NCI-H1417 treated with DMSO at 0.1 percent for 48 hours (cell line): Measurements from ENCODE around the gene CYP19A1.

Experiments used
- DNase-seq: peaks from one replicate; lab custom pipeline; 2025; lab: John Stamatoyannopoulos, UW

CYP19A1 gene

GRCh38 chr15:51356983-51357382, 18.6 kb upstream of the CYP19A1 start:
- no peak for DNase-seq

GRCh38 chr15:51356147-51356546, 17.8 kb upstream of the CYP19A1 start:
- DNase-seq = no peak

- no peak for DNase-seq
Observed at GRCh38 chr15:51355096-51355495, 16.7 kb upstream of the CYP19A1 start.

- DNase-seq = no peak
Observed at GRCh38 chr15:51353976-51354375, 15.6 kb upstream of the CYP19A1 start.

GRCh38 chr15:51350723-51351122, 12.3 kb upstream of the CYP19A1 start:
- no peak for DNase-seq

- no peak for DNase-seq
Observed at GRCh38 chr15:51349156-51349844, 10.9 kb upstream of the CYP19A1 start.

GRCh38 chr15:51348688-51349087, 10.3 kb upstream of the CYP19A1 start:
- DNase-seq = no peak

GRCh38 chr15:51346136-51346535, 7.7 kb upstream of the CYP19A1 start:
- no peak for DNase-seq

GRCh38 chr15:51343466-51343865, 5.1 kb upstream of the CYP19A1 start:
- DNase-seq = no peak

GRCh38 chr15:51342227-51342999, 4.0 kb upstream of the CYP19A1 start:
- no peak for DNase-seq

- DNase-seq = no peak
Observed at GRCh38 chr15:51341366-51342226, 3.2 kb upstream of the CYP19A1 start, which contains the start of gene GLDN. TSS of gene GLDN (plus strand) at chr15:51341655. CDS start at chr15:51341685, 30 bp downstream.

- DNase-seq = no peak
Observed at GRCh38 chr15:51335538-51336410, 2.6 kb downstream of the CYP19A1 start.

GRCh38 chr15:51335087-51335486, 3.3 kb downstream of the CYP19A1 start:
- no peak for DNase-seq

- DNase-seq = no peak
Observed at GRCh38 chr15:51334011-51334451, 4.4 kb downstream of the CYP19A1 start.

GRCh38 chr15:51333571-51333970, 4.8 kb downstream of the CYP19A1 start:
- DNase-seq = no peak

GRCh38 chr15:51332206-51333147, 5.9 kb downstream of the CYP19A1 start:
- no peak for DNase-seq

GRCh38 chr15:51331141-51331540, 7.3 kb downstream of the CYP19A1 start:
- no peak for DNase-seq

- DNase-seq = no peak
Observed at GRCh38 chr15:51328926-51329325, 9.5 kb downstream of the CYP19A1 start.

GRCh38 chr15:51327081-51327480, 11.3 kb downstream of the CYP19A1 start:
- no peak for DNase-seq

- no peak for DNase-seq
Observed at GRCh38 chr15:51325167-51325566, 13.2 kb downstream of the CYP19A1 start.
